SU-DHL-6 (cell line): Measurements from ENCODE around the gene TPM4.

Source experiments
- EZH2phosphoT487 ChIP-seq: fragments of 200-600 bp; sonication (generic), shearing (Covaris generic); conservative IDR thresholded peaks from 2 replicates; pipeline ENCODE4 v1.6.1; 2018; ENCODE audit warnings: mild to moderate bottlenecking, antibody characterized with exemption, low read length, moderate library complexity, mixed read lengths
- TF ChIP-seq, protein P1 (sequence below): fragments of 200-600 bp; sonication (generic); IDR thresholded peaks from one replicate; pipeline ENCODE4 v1.5.1; 2017; ENCODE audit warnings: antibody characterized with exemption, mild to moderate bottlenecking, low read length, moderate library complexity; ENCODE audit not compliant: insufficient read depth, poor library complexity, severe bottlenecking

DNA sequence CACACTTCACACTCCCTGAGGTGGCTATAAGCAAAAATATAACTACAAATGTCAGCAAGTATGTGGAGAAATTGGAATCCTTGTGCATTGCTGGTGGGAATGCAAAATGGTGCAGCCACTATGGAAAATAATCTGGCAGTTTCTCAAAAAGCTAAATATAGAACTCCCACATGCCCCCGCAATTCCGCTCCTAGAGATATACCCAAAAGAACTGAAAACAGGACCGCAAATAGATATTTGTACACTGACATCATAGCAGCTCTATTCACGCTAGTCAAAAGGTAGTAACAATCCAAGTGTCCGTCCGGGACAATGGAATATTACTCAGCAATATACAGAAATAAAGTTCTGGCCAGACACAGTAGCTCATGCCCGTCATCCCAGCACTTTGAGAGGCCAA, 31.5 kb upstream of the TPM4 start:
- TF ChIP-seq, protein P1, sequence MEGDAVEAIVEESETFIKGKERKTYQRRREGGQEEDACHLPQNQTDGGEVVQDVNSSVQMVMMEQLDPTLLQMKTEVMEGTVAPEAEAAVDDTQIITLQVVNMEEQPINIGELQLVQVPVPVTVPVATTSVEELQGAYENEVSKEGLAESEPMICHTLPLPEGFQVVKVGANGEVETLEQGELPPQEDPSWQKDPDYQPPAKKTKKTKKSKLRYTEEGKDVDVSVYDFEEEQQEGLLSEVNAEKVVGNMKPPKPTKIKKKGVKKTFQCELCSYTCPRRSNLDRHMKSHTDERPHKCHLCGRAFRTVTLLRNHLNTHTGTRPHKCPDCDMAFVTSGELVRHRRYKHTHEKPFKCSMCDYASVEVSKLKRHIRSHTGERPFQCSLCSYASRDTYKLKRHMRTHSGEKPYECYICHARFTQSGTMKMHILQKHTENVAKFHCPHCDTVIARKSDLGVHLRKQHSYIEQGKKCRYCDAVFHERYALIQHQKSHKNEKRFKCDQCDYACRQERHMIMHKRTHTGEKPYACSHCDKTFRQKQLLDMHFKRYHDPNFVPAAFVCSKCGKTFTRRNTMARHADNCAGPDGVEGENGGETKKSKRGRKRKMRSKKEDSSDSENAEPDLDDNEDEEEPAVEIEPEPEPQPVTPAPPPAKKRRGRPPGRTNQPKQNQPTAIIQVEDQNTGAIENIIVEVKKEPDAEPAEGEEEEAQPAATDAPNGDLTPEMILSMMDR, result no peak
- no peak for TF ChIP-seq EZH2phosphoT487
